GM12892 (cell line): ENCODE measurements around the gene DLEU7.
A peak's percentile ranks its signal among the peaks of the same experiment; 100 is the strongest.

Experiments
- DNase-seq: peaks from one replicate; pipeline ENCODE4 v3.0.0; 2011; ENCODE audit not compliant: insufficient read length
- FAIRE-seq: peaks from 2 replicates; lab custom pipeline; 2011; peaks lifted over from hg19 to GRCh38; lab: Jason Lieb, UNC
- POLR2A ChIP-seq: IDR thresholded peaks from 2 replicates; pipeline ENCODE4 v1.6.1; 2011; ENCODE audit warnings: low read depth, low read length, control low read depth
- POLR2AphosphoS5 ChIP-seq: IDR thresholded peaks from 2 replicates; pipeline ENCODE4 v1.6.1; 2011; ENCODE audit warnings: low read depth, low read length, control low read depth
- TAF1 ChIP-seq: IDR thresholded peaks from 2 replicates; pipeline ENCODE4 v1.6.1; 2011; ENCODE audit warnings: low read depth, mild to moderate bottlenecking, control low read depth, low read length, borderline replicate concordance

The DLEU7 gene

DNA sequence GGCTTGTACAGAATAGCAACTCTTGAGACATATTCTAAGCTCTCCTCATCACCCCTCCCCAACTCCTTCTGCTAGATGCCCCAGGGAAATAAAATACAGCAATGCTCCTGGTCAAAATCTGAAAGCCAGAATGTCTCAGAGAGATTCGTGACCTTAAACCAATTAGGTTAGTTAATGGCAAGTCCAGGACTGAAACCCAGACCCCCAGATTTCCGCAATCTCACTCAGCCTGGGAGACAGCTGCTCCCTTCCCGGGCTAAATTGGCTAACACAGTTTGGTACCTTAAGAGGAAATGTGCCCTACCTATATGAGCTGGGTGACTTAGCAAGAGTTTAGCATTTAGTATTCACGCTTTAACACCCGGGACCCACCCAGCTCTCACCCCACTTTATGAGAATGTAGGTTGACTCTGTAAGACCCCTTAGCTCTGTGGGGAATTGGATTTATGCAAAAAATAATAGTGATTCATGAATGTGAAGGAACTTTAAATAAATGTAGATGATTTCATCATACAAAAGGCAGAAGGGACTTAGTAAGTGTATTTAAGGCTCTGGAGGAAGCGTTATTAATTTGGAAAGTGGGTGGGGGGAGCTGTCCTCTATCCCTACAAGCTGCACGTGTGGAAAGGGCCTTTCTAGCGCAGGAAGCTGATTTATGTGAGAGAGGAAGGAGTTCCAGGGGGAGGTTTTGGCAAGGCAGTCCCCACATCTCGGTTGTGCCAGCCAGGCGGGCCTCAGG lies 1.1 kb downstream of the DLEU7 start:
- TF ChIP-seq TAF1 (no peak), POLR2AphosphoS5 (no peak), POLR2A (no peak)
- DNase-seq (no peak), FAIRE-seq (no peak)

DNA sequence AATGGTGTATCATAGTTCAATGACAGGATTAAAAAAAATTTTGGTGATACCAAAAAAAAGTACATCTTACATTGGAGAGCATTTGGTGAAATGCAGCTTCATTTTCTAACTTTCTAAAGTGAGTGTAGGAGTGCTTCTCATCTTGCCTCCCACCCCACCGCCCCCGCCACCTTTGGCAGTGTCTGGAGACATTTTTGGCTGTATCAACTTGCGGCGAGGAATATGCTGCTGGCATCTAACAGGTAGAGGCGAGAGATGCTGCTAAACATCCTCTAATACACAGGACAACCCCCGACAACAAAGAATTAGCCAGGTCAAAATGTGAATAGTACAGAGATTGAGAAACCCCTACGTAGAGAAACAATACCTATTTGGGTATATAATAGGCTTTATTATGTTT lies 1.7 kb downstream of the DLEU7 start:
- DNase-seq (no peak), FAIRE-seq (no peak)
- TF ChIP-seq POLR2AphosphoS5 (no peak), POLR2A (no peak), TAF1 (no peak)

- TF ChIP-seq POLR2AphosphoS5 (no peak), POLR2A (no peak), TAF1 (no peak)
- DNase-seq (no peak), FAIRE-seq (no peak)
These were observed 3.2 kb downstream of the DLEU7 start for GRCh38 chr13:50840284-50840683.

GRCh38 chr13:50839828-50840227 lies 3.7 kb downstream of the DLEU7 start:
- no peak for TF ChIP-seq TAF1
- no peak for TF ChIP-seq POLR2A
- no peak for TF ChIP-seq POLR2AphosphoS5
- DNase-seq (no peak), FAIRE-seq (no peak)

DNA sequence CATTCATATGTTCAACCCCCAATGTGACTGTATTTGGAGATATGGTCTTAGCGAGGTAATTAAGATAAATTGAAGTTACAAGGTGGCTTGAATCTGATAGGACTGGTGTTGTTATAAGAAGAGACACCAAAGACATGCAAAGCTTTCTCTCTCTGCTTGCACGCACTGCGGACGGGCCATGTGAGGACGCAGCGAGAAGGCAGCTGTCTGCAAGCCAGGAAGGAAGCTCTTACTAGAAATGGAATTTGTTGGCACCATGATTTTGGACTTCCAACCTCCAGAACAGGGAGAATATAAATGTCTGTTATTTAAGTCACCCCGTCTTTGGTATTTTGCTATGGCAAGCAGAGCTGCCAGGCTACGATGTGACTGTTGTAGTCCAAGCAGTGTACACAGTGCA lies 4.8 kb downstream of the DLEU7 start:
- DNase-seq (no peak), FAIRE-seq (no peak)
- TF ChIP-seq POLR2A (no peak), POLR2AphosphoS5 (no peak), TAF1 (no peak)

- DNase-seq: no peak
- no peak for TF ChIP-seq POLR2AphosphoS5
- FAIRE-seq: no peak
These were observed 5.5 kb downstream of the DLEU7 start for GRCh38 chr13:50838031-50838430.

GRCh38 chr13:50831512-50831911 lies 12.0 kb downstream of the DLEU7 start:
- FAIRE-seq (no peak), DNase-seq (no peak)
- TF ChIP-seq POLR2A: no peak
- TF ChIP-seq TAF1: no peak
- no peak for TF ChIP-seq POLR2AphosphoS5

DNA sequence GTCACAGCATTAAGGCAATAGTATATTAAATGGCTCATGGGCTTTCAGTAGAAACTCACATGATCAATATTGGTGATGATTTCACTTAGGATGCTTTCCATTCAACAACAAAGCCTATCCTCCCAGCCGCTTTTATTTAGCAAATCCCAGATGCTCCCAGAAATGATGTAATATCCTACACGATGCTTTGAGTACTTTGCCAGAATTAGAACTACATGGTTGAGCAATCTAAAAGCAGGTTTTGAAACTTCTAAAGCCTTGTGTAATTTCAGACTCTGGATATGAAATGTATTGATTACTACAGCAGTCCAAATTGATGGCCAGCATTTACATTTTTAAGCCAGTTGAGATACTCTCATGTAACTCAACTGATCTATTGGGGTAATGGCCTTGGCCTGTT lies 13.6 kb downstream of the DLEU7 start:
- no peak for FAIRE-seq
- TF ChIP-seq POLR2AphosphoS5 (no peak), TAF1 (no peak), POLR2A (no peak)

GRCh38 chr13:50829226-50829625 lies 14.3 kb downstream of the DLEU7 start:
- TF ChIP-seq POLR2AphosphoS5 (no peak), POLR2A (no peak), TAF1 (no peak)
- FAIRE-seq (no peak), DNase-seq (no peak)

More for the DNA sequence above, 13.6 kb downstream of the DLEU7 start:
- no peak for DNase-seq

DNA sequence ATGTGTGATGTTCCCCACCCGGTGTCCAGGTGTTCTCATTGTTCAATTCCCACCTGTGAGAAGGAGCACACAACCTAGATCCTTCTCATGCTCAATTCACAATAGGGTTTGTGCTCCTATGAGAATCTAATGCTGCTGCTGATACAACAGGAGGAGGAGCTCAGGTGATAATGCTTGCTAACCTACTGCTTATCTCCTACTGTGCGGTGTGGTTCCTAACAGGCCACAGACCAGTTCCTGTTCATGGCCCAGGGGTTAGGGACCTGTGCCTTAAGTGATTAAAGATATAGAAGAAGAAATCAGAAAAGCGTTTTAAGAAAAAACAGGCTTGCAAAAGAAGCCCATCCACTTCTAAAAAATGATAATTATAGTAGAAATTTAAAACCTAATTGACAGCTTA lies 17.5 kb downstream of the DLEU7 start:
- no peak for TF ChIP-seq POLR2A
- FAIRE-seq (no peak), DNase-seq (no peak)

DNA sequence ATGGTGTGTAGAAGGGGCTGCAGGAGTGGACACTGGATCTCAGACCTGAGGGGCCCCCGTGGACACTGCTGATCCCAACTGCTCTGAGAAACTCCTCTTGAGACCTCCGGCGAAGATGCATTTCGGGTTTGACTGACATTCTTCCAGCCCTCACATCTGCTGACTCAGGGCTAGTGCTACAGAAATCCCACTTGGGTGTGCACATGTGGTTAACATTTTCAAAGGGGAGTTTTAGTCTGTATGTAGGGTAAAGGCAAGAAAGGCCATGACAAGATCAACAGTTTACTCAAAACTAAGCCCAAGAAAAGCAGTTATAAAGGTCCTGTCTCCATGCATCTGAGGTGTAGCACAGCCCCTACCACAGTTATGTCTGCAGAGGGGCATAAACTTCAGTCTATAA lies 31.2 kb downstream of the DLEU7 start:
- no peak for TF ChIP-seq POLR2AphosphoS5
- TF ChIP-seq POLR2A: no peak
- no peak for TF ChIP-seq TAF1
- DNase-seq (no peak), FAIRE-seq (peak; percentile 83)

DNA sequence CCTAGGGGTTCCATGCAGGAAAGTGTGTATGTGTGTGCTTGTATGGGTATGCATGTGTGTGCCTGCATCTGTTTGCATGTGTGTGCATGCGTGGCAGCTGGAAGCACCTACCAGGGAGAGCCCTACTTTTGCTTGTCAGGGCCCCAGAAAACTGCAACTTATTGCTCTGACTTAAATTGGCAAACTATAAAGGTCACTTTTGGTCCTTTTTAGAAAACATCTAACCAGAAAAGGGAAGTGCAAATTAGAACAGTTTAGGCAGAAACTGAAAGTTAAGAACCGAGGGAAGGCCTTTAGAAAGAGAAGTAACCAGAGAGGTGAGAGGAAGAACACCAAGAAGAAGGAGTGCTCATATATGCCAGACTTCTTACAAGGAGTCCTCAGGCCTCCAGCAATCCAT lies 32.5 kb downstream of the DLEU7 start:
- peak; percentile 97 for FAIRE-seq
- no peak for TF ChIP-seq POLR2A
- TF ChIP-seq POLR2AphosphoS5: no peak
- no peak for TF ChIP-seq TAF1

More for the DNA sequence above, 32.5 kb downstream of the DLEU7 start:
- peak; percentile 6 for DNase-seq
